Left lung (tissue), 10 donors: ENCODE measurements around the gene FOXK1. TPM values are rescaled to one million over a fixed set of nuclear protein-coding genes. Genes with fewer than 3 reads are reported as not detected.

Source experiments
- ATAC-seq: fragments of 200-7000 bp; cut with Tn5 transposase; one replicate; pipeline ENCODE4 v1.9.1; 2020; ENCODE audit warnings: moderate library complexity
- DNase-seq, 4 donors: peaks; one replicate each; pipeline ENCODE4 v3.0.0-alpha.2; 2013 to 2020
- H3K27ac ChIP-seq, 2 donors: fragments of 200-600 bp; sonication (generic) in 1 of 2; one replicate each; pipeline versions ENCODE4 v1.5.0 to v1.8.0; 2020 to 2021
- H3K27me3 ChIP-seq, 2 donors: fragments of 200-600 bp; sonication (generic) in 1 of 2; one replicate each; pipeline versions ENCODE4 v1.5.0 to v1.8.0; 2020 to 2021
- H3K36me3 ChIP-seq, 2 donors: fragments of 200-600 bp; sonication (generic) in 1 of 2; one replicate each; pipeline versions ENCODE4 v1.5.0 to v1.8.0; 2020 to 2021
- H3K4me1 ChIP-seq, 2 donors: fragments of 200-600 bp; one replicate each; pipeline ENCODE4 v1.8.0; 2021
- H3K4me3 ChIP-seq, 2 donors: fragments of 200-600 bp; sonication (generic) in 1 of 2; one replicate each; pipeline versions ENCODE4 v1.5.0 to v1.8.0; 2020 to 2021; ENCODE audit warnings: mild to moderate bottlenecking in 1 of 2
- H3K9me3 ChIP-seq, 2 donors: fragments of 200-600 bp; sonication (generic) in 1 of 2; one replicate each; pipeline versions ENCODE4 v1.5.0 to v1.8.0; 2020 to 2021
- intact Hi-C, 2 donors: fragments of 100-400 bp; cut with DNase I; formaldehyde crosslinking; loops; one replicate each; pipeline versions ENCODE4 v1.11.2 to v1.14.2; 2022
- polyA plus RNA-seq, 6 donors: library from polyadenylated mRNA; unstranded; fragments of 120-200 nt; gene quantifications; one replicate each; pipeline ENCODE4 v1.2.1, GENCODE V29; 2013; ENCODE audit not compliant: insufficient read length in 6 of 6
- total RNA-seq, 2 donors: library from RNA; stranded (reverse); fragmentation: NEBNext Ultra II Directional; extraction: Animal tissue kit (Norgen Biotek cat#: 25700); gene quantifications; one replicate each; pipeline ENCODE4 v1.2.1, GENCODE V29; 2021
- TF ChIP-seq, protein P1 (sequence below), 2 donors: fragments of 200-600 bp; sonication (generic) in 1 of 2; IDR thresholded peaks; one replicate each; pipeline versions ENCODE4 v1.5.0 to v1.8.0; 2021; ENCODE audit warnings: antibody characterized with exemption in 2 of 2
- donor health status: DM: no; HTN: yes; CAD: no.
- donor health status: DM: no; HTN: no; CAD: no.

FOXK1 gene
- total and polyA plus RNA-seq, 8 donors: 15.1 to 29.2 (median 18.8) TPM

DNA sequence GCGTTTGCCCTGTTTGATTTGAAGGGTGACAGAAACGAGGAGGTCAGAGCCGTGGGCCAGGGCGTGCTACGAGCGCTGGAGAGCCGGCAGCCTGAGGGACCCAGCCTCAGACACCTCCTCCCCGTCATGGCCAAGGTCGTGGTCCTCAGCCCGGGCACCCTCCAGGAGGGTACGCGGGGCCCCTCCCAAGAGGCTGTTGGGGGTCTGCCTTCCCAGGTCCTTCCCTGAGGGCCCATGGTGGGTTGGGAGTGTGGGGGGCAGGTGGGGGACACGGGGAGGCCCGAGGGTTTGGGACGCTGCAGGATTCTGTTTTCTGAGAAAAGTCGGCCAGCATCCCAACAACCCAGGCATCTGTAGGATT is 101.2 kb downstream of the FOXK1 start:
- intact Hi-C loops: no loop called here
- DNase-seq (no peak), ATAC-seq (no peak)
- Histone ChIP-seq H3K9me3 (no peaks in the 10 kb centered on the region), H3K4me1 (peaks cover 0 to 2% of the 10 kb centered on the region in 2 donors), H3K36me3 (peaks cover 0 to 87% of the 10 kb centered on the region in 2 donors), H3K27me3 (no peaks in the 10 kb centered on the region), H3K4me3 (no peak overlapping the region), H3K27ac (no peak overlapping the region)
- TF ChIP-seq, protein P1, sequence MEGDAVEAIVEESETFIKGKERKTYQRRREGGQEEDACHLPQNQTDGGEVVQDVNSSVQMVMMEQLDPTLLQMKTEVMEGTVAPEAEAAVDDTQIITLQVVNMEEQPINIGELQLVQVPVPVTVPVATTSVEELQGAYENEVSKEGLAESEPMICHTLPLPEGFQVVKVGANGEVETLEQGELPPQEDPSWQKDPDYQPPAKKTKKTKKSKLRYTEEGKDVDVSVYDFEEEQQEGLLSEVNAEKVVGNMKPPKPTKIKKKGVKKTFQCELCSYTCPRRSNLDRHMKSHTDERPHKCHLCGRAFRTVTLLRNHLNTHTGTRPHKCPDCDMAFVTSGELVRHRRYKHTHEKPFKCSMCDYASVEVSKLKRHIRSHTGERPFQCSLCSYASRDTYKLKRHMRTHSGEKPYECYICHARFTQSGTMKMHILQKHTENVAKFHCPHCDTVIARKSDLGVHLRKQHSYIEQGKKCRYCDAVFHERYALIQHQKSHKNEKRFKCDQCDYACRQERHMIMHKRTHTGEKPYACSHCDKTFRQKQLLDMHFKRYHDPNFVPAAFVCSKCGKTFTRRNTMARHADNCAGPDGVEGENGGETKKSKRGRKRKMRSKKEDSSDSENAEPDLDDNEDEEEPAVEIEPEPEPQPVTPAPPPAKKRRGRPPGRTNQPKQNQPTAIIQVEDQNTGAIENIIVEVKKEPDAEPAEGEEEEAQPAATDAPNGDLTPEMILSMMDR (IDR thresholded peaks at IDR 0.05): no peak

DNA sequence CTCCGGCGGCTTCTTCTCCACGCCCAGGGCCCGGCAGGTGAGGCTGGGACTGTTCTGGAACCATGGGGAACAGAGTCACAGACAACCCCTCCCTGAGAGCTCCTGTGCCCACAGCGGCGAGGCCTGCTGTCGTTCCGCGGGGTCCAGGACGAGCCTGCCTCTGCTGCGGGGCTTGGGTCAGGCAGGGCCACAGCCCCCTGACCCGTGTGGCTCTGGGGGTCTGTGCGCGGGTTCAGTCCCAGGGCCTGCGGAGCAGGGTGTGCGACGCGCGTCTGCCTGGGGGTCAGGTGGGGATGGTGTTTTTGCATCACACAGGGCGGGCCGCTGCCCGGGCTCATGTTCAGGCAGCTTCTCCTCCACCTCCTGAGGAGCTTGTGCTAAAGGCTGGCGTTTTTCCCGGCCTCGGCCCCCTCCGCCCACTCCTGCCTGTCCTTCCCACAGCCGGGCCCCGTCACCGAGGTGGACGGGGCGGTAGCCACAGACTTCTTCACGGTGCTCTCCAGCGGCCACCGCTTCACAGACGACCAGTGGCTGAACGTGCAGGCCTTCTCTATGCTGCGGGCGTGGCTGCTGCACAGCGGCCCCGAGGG is 101.8 kb downstream of the FOXK1 start:
- no peak for ATAC-seq
- peak in 1 of 4 donors; percentile 80 for DNase-seq
- TF ChIP-seq, protein P1 (IDR thresholded peaks at IDR 0.05): no peak

DNA sequence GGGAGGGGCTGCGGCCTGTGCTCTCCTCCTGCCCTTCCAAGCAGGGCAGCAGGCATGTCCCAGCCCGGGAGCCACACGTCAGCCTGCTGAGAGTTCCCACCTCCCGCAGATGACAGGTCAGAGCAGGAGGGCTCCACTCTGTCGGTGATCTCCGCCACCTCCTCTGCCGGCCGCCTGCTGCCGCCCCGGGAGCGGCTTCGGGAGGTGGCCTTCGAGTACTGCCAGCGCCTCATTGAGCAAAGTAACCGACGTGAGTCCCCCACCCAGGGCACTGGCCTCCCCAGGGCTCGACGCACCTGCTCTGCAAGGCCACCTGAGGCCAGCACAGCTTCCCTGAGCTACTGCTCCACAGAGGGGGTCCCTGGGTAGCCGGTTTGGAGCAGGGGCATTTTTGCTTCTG is 102.7 kb downstream of the FOXK1 start:
- intact Hi-C loops: no loop called here
- H3K27ac ChIP-seq: no peak overlapping the region
- no peaks in the 10 kb centered on the region for H3K4me1 ChIP-seq
- H3K4me3 ChIP-seq: no peak overlapping the region
- no peaks in the 10 kb centered on the region for H3K9me3 ChIP-seq
- no peaks in the 10 kb centered on the region for H3K27me3 ChIP-seq
- DNase-seq (peak in 1 of 4 donors; percentile 71), ATAC-seq (no peak)
- TF ChIP-seq, protein P1 (IDR thresholded peaks at IDR 0.05): no peak
- H3K36me3 ChIP-seq: peaks cover 0 to 100% of the 10 kb centered on the region in 2 donors

More for the DNA sequence above, 101.8 kb downstream of the FOXK1 start:
- H3K27ac ChIP-seq: no peak overlapping the region
- H3K4me1 ChIP-seq: no peaks in the 10 kb centered on the region
- intact Hi-C loops: no loop called here
- no peak overlapping the region for H3K4me3 ChIP-seq
- no peaks in the 10 kb centered on the region for H3K27me3 ChIP-seq
- no peaks in the 10 kb centered on the region for H3K9me3 ChIP-seq
- H3K36me3 ChIP-seq: peaks cover 0 to 92% of the 10 kb centered on the region in 2 donors

DNA sequence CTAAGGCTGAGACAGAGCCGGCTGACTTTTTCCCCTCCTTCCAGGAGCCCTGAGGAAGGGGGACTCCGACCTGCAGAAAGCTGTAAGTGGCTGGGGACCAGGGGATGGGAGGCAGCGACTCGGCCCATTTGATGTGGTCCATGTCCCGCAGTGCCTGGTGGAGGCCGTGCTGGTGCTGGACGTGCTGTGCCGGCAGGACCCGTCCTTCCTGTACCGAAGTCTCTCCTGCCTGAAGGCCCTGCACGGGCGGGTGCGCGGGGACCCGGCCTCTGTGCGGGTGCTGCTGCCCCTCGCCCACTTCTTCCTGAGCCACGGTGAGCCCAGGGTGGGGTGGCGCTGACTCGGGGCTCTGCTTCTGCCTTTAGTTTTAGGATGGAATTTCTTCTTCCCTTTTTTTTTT is 103.3 kb downstream of the FOXK1 start:
- intact Hi-C loops: no loop called here
- H3K4me3 ChIP-seq: no peak overlapping the region
- no peaks in the 10 kb centered on the region for H3K9me3 ChIP-seq
- H3K4me1 ChIP-seq: no peaks in the 10 kb centered on the region
- ATAC-seq (no peak), DNase-seq (peak in 1 of 4 donors; percentile 74)
- H3K27me3 ChIP-seq: no peaks in the 10 kb centered on the region
- H3K27ac ChIP-seq: no peak overlapping the region
- H3K36me3 ChIP-seq: peaks cover 0 to 100% of the 10 kb centered on the region in 2 donors
- TF ChIP-seq, protein P1 (IDR thresholded peaks at IDR 0.05): no peak

DNA sequence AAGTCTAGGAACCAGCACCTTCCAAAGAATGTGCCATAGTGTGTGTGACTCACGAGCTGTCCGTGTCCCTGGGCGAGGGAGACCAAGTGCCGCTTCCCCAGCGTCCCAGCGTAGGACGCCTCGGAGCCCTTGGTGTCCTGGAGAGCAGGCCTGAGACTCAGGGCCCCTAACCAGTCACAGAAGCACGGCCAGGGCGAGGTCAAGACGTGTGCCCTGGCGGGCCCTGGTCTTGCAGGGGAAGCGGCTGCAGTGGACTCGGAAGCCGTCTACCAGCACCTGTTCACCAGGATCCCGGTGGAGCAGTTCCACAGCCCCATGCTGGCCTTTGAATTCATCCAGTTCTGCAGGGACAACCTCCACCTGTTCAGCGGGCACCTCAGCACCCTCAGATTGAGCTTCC is 103.9 kb downstream of the FOXK1 start:
- ATAC-seq: no peak
- H3K9me3 ChIP-seq: no peaks in the 10 kb centered on the region
- no peaks in the 10 kb centered on the region for H3K27me3 ChIP-seq
- H3K27ac ChIP-seq: no peak overlapping the region
- DNase-seq: peak in 1 of 4 donors; percentile 73
- H3K4me1 ChIP-seq: no peaks in the 10 kb centered on the region
- H3K4me3 ChIP-seq: no peak overlapping the region
- intact Hi-C loops: no loop called here
- H3K36me3 ChIP-seq: peaks cover 0 to 100% of the 10 kb centered on the region in 2 donors
- TF ChIP-seq, protein P1 (IDR thresholded peaks at IDR 0.05): no peak
